Liver (tissue), 3 donors: ENCODE results near the gene CCDC68.

ENCODE experiments used
- GABPA ChIP-seq, 2 donors: IDR thresholded peaks in 1 of 2; conservative IDR thresholded peaks in 1 of 2; 2 replicates each; pipeline ENCODE4 v1.6.1; 2016; ENCODE audit warnings: antibody characterized with exemption in 2 of 2, mild to moderate bottlenecking in 1 of 2, moderate library complexity in 1 of 2
- HNF4A ChIP-seq, 2 donors: conservative IDR thresholded peaks; 2 replicates each; pipeline ENCODE4 v1.6.1; 2016; ENCODE audit warnings: antibody characterized with exemption in 2 of 2, mild to moderate bottlenecking in 2 of 2
- HNF4G ChIP-seq: IDR thresholded peaks from 2 replicates; pipeline ENCODE4 v1.6.1; 2016; ENCODE audit warnings: antibody characterized with exemption
- SP1 ChIP-seq: IDR thresholded peaks from 2 replicates; pipeline ENCODE4 v1.6.1; 2018; ENCODE audit warnings: antibody characterized with exemption, mild to moderate bottlenecking
- TF ChIP-seq, protein P1 (sequence below): fragments of 150-350 bp; IDR thresholded peaks from 2 replicates; pipeline ENCODE4 v1.5.1; 2017; ENCODE audit warnings: improper control_type of control experiment, low read depth, low read length; ENCODE audit not compliant: missing input control
- TF ChIP-seq, protein P2 (sequence below): IDR thresholded peaks from 2 replicates; pipeline ENCODE4 v1.6.1; 2016; ENCODE audit warnings: antibody characterized with exemption, mild to moderate bottlenecking
- donor health status: healthy.
- donor health status: healthy.

DNA sequence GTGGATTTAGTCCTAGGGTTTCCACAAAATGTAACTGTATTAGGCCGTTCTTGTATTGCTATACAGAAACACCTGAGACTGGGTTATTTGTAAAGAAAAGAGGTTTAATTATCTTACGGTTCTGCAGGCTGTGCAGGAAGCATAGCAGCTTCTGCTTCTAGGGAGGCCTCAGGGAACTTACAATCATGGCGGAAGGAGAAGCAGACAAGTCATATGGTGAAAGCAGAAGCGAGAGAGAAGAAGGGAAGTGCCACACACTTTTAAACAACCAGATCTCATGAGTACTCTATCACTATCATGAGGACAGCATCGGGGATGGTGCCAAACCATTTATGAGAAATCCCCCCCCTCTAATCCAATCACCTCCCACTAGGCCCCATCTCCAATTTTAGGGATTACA, 9.5 kb upstream of the CCDC68 start:
- TF ChIP-seq, protein P1, sequence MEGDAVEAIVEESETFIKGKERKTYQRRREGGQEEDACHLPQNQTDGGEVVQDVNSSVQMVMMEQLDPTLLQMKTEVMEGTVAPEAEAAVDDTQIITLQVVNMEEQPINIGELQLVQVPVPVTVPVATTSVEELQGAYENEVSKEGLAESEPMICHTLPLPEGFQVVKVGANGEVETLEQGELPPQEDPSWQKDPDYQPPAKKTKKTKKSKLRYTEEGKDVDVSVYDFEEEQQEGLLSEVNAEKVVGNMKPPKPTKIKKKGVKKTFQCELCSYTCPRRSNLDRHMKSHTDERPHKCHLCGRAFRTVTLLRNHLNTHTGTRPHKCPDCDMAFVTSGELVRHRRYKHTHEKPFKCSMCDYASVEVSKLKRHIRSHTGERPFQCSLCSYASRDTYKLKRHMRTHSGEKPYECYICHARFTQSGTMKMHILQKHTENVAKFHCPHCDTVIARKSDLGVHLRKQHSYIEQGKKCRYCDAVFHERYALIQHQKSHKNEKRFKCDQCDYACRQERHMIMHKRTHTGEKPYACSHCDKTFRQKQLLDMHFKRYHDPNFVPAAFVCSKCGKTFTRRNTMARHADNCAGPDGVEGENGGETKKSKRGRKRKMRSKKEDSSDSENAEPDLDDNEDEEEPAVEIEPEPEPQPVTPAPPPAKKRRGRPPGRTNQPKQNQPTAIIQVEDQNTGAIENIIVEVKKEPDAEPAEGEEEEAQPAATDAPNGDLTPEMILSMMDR = no peak
- TF ChIP-seq, protein P2, sequence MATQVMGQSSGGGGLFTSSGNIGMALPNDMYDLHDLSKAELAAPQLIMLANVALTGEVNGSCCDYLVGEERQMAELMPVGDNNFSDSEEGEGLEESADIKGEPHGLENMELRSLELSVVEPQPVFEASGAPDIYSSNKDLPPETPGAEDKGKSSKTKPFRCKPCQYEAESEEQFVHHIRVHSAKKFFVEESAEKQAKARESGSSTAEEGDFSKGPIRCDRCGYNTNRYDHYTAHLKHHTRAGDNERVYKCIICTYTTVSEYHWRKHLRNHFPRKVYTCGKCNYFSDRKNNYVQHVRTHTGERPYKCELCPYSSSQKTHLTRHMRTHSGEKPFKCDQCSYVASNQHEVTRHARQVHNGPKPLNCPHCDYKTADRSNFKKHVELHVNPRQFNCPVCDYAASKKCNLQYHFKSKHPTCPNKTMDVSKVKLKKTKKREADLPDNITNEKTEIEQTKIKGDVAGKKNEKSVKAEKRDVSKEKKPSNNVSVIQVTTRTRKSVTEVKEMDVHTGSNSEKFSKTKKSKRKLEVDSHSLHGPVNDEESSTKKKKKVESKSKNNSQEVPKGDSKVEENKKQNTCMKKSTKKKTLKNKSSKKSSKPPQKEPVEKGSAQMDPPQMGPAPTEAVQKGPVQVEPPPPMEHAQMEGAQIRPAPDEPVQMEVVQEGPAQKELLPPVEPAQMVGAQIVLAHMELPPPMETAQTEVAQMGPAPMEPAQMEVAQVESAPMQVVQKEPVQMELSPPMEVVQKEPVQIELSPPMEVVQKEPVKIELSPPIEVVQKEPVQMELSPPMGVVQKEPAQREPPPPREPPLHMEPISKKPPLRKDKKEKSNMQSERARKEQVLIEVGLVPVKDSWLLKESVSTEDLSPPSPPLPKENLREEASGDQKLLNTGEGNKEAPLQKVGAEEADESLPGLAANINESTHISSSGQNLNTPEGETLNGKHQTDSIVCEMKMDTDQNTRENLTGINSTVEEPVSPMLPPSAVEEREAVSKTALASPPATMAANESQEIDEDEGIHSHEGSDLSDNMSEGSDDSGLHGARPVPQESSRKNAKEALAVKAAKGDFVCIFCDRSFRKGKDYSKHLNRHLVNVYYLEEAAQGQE = no peak
- TF ChIP-seq HNF4G (no peak), GABPA (IDR thresholded peaks at IDR 0.05 in 1 of 2, conservative IDR thresholded peaks at IDR 0.05 in 1 of 2) (no peak), HNF4A (conservative IDR thresholded peaks at IDR 0.05) (no peak), SP1 (no peak)
